NCI-H345 treated with DMSO at 0.1 percent for 48 hours (cell line): Measurements from ENCODE around the gene NUP160.
A peak's percentile ranks its signal among the peaks of the same experiment; 100 is the strongest.
"Not testable (repeated sequence)": the region's sequence is repeated elsewhere in the genome, so short reads cannot be mapped to it uniquely, and the experiment has no call there.

Experiments used
- DNase-seq: peaks from one replicate; lab custom pipeline; 2025; ENCODE audit not compliant: unreplicated experiment; lab: John Stamatoyannopoulos, UW

Gene NUP160

DNA sequence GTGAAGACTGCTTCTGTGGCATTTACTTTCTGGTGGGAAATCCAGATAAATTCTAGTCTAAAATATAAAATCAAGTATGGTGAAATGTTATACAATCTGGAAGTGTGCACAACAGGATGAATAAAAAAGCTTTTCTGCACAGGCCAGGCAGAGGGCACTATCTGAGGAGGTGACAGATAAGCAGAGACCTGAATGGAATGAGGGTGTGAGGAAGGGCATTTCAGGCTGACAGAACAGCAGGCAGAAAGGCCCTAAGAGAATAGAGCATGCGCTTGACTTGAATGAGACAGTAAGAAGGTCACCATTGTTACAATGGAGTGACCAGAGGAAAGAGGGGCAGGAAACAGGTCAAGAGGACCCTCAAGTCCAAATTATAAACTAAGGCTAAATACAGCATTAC is 47.4 kb downstream of the NUP160 start:
- DNase-seq: no peak

DNA sequence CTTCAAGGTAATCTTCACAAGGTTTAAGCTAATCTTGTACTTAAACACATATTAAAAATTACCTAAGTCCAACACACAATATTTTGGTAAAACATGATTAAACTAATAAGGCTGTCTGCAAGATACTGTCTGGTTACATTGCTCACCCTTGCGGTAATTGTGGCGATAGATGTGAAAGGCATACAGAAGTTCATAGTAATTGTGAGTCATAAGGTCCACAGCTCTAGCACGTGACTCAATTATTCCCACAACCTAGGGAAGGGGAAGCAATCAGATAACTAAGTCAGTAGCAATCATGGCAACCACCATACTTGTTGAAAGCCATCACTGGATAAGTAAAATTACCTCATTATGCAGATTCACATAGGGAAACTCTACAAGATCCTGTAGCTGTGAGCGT is 50.5 kb downstream of the NUP160 start:
- DNase-seq: no peak

DNA sequence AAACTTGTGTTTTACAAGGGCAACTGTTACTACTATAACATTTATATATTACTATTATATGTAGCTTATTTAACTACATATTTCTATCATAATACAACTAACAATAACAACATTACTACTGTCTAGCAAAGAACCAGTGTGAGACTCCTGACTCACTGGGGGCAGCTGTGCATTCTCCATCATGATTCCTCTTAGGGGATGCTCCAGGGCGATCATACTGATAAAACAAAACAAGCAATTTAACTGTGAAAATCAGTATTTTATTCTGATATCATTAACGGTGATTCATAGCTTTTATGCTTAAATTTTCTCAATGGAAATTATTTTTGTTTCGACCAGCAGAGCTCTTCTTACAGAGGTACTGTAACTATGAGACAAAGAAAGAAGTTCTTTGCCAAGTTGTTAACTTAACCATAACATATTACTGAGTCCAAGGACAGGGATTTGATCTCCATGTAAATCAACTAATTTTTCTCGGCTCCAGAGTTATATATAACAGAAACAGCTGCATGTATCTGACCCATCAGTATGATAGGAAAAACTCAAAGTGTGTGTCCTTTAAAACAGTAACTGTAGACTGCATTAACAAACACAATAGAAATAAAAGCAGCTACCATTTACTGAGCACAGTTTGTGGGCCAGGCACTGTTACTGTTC is 56.2 kb downstream of the NUP160 start:
- no peak for DNase-seq

DNA sequence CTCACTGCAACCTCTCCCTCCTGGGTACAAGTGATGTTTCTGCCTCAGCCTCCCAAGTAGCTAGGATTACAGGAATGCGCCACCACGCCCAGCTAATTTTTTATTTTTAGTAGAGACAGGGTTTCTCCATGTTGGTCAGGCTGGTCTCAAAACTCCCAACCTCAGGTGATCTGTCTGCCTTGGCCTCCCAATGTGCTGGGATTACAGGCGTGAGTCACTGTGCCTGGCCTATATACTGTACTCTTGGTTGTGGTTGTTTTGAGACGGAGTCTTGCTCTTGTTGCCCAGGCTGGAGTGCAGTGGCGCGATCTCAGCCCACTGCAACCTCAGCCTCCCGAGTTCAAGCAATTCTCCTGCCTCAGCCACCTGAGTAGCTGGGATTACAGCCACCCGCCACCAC is 58.1 kb downstream of the NUP160 start:
- DNase-seq: not testable (repeated sequence)

DNA sequence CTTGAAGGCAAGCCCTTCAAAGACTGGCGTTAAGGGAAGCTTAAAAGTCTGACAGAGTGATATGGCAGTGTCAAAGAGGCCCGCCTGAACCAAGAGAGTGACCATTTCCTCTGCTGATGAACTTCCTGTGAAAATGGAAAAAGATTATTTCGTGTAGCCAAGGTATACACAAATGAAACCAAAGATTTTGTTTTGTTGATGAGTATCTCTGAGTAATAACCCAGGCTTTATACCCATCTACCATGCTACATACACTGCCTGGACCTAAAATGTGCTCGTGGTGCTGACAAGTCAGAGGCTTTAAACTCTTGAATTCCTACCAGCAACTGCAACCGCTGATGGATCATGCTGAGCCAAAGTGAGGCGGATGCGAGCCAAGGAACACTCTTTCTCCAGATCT is 60.0 kb downstream of the NUP160 start:
- no peak for DNase-seq

DNA sequence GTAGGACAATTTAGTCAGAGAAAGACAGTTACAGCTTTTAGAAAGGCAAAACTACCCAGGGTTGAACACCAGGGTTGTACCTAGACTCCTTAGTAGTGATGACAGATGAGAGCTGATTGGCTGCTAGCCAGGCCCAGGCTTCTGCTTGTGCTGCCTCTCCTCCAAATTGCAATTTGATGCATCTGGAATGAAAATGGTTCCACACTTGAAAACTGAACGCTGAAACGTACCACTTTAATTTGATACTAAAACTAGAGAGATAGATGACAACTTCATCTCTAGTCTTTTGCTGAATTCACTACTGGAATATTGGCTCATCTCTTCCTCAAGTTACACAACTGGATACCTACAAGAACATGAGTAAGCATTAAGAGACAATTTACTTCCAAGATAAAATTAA is 61.8 kb downstream of the NUP160 start:
- no peak for DNase-seq

DNA sequence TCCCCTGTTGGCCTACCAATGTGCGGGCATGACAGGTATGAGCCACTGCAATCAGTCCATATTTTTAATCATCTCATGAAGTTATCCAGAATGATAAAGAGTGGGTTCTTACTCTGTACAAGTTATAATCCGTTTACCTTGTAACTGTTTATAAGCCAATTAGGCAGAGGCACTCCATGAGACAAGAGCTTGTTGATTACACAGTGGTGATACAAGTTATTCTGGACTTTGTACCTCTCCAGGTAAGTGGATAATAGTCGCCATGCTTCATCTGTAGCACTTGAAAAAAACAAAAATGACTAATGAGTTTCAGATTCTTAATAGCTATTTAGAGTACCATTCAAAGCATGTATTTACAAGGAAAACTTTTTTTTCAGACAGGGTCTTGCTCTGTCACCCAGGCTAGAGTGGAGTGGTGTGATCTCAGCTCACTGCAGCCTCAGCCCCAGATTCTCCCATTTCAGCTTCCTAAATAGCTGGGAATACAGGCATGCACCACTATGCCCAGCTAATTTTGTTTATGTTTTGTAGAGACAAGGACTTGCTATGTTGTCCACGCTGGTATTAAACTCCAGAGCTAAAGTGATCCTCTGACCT is 63.3 kb downstream of the NUP160 start:
- no peak for DNase-seq

DNA sequence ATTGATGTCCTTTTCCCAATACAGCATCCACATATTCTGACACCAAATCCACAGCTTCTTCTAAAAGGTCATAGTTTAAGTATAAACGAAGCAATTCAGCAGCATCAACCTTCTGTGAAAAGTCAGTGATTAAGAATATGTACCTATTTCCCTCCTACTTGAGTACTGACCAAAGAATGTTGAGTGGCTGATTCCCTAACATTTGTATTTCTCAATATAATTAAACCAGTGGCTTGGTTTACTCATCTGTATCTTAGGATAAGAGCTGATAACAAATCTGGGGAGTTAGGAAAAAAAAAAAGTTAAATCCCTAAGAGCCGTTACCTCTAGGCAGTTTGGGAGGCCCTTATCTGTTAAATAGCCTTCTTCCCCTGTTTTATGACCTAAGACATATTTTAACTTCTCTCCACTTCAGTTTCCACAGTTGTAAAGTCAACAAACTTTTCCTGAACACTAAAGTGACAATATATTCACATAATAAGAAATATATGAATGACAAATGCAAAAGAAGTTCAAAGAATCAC is 65.0 kb downstream of the NUP160 start:
- no peak for DNase-seq

DNA sequence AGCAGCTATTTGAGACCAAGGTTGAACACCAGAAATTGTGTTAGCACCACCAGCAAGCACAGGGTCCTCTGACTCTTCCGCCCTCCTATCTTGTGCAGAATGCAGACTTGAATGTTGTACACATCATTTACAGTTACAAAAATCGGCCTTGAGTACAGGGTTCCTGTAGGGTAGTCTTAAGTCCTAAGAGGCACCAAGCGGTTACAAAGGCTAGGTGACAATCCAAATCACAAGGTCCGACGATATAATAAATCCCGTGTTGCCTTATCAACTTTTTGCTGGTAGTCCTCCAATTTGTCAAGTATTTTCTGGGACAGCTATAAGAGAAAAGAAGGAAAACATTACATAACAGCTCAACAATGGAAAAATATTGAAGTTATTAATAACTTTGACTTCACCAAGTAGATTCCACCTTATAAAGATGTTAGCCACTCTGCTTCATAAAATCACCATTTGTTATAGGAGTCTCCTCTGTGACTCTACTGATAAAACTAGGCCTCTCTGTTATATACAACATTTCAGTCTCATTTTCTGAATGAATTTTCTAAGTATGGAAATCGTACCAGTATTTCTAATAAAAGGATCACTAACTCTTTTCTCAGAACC is 69.2 kb downstream of the NUP160 start:
- no peak for DNase-seq

DNA sequence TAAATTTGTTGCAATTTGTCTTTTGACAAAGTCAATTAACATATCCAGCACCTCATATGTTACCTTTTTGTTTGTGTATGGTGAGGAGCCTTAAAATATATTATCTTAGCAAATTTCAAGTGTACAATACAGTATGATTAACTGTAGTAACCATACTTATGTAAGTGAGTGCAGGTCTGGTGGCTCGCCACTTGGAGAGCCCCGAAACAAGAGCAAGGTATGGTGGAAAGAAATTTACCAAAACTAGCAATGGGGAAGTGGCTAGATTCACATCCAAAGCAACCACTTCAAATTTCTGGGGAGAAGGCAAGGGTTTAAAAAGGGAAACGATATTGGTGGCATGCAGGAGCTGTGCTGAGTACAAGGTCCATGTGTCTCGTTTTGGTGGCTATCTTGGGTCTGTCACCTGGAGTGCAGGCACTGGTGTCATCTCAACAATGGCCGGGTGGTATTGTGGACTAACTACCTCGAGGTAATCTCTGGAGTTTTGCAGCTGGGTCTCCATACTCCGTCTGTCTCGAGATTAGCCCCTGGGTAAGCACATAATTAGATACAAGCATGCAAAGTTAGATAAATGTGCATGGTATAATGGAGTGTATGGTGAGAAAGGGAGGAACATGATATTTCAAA is 72.8 kb downstream of the NUP160 start:
- DNase-seq: no peak

DNA sequence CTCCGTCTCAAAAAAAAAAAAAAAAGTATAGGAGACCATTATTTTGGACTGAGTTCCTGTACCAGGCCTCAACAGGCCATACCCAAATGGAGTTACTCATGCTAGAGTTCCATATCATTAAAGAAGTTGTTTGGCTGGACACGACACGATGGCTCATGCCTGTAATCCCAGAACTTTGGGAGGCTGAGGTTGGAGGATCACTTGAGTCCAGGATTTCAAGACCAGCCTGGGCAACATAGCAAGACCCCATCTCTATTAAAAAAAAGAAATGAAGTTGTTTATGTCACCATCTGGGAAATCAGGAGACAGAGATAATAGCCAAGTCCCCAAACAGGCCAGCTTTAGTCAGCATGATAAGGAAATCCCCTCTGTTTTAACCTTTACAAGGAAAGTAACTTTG is 74.3 kb downstream of the NUP160 start:
- no peak for DNase-seq

DNA sequence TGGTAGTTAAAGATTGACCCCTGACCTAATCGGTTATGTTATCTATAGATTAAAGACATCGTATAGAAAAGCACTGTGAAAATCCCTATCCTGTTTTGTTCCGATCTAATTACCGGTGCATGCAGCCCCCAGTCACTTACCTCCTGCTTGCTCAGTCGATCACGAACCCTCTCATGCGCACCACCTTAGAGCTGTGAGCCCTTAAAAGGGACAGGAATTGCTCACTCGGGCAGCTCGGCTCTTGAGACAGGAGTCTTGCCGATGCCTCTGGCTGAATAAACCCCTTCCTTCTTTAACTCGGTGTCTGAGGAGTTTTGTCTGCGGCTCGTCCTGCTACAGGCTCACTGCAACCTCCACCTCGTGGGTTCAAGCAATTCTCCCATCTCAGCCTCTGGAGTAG is 78.6 kb downstream of the NUP160 start:
- not testable (repeated sequence) for DNase-seq

DNA sequence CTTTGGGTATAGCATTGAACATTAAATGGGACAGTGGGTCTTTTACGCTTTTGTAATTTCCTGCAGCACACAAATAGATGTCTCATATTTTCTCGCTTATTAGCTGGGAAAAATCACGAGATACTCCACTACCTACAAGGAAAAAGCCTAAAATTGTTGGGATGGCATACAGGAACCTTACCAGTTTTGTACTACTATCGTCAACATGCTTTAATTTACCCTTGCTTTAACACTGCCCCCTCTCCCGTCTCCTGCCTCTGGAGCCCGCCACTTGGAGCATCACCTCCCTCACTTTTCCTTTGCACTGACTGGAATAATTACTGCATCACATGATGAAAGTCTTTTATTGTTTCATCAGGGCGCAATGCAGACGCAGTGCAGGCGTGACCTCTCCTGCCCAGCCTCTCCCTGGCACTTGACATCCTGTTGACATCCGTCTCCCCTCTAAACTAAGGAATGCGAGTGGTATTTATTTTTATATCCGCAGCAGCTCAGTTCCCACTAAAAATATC is 80.0 kb downstream of the NUP160 start:
- peak; percentile 71 for DNase-seq

DNA sequence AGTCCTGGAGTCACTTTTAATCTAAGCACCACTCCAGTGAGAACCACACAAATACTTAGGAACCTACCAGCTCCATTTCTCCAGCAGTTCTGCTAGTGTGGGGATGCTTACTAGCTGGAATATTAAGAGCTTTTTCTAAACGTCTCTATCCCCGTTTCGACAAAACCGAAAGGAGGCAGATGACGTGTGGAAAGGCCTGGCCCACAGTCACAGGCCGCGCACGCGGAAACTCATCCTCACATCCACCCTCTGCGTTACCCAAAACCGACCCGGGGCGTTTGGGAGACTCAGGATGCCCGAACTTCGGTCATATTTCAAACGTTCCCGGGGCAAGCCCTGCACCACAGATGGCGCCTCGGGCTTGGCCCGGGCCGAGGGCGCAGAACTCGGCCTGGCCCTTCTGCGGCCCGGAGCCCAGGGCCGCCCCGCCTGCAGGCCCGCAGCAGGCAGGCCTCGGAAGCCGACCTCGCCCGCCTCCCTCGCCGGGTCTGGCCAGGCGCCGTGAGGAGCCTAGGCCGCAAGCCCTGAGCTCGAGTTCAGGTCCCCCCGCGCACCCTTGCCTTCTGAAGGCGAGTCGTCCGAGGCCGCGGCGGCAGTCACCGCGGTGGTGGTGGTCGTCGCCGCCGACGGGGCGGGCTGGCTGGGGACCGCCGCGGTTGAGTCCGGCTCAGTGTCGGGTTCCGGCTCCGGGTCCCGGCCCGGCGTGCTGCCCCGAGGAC is 81.5 kb downstream of the NUP160 start:
- DNase-seq: no peak

DNA sequence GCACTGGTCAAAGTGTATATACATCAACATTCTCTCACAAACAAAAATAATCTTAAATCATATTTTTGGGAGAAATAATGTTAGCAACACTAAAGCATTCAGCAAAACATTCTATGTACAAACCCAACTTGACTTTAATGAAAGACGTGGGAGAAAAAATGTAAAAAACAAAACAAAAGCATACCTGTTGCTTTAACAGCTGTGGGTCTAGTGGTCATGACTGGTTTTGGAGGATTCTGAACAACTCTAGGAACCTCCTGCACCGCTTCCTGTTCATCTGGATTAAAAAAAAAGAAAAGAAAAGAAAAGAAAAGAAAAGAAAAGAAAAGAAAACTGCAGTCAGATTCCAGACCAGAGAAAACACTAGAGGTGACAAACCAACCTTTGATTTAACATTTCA is 83.1 kb downstream of the NUP160 start:
- no peak for DNase-seq

DNA sequence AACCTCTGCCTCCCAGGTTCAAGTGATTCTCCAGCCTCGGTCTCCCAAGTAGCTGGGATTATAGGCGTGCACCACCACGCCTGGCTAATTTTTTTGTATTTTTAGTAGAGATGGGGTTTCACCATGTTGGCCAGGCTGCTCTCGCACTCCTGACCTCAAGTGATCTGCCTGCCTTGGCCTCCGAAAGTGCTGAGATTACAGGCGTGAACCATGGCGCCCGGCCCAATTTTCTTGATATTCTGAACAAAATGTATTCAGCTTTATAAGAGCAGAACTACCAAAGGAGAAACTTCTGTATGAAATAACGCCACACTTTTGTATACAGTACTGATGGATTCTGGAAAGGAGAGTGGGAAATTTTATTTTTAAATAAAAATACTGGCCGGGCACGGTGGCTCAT is 88.9 kb downstream of the NUP160 start:
- DNase-seq: not testable (repeated sequence)

DNA sequence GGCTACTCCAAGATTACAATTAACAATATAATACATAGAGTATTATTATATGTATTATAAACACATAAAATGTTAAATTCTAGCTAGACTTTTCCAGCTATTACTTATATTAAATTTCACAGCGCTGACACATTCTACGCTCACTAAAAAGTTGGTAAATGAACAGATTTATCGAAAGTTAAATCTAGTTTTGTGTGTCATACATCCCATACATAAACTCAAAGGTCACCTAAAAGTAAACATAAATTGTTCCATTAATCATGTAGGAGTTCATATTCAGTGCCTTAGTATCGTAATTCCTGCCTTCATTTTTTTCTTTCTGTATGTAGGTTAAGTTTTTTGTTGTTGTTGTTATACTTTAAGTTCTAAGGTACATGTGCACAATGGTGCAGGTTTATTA is 91.9 kb downstream of the NUP160 start:
- no peak for DNase-seq

DNA sequence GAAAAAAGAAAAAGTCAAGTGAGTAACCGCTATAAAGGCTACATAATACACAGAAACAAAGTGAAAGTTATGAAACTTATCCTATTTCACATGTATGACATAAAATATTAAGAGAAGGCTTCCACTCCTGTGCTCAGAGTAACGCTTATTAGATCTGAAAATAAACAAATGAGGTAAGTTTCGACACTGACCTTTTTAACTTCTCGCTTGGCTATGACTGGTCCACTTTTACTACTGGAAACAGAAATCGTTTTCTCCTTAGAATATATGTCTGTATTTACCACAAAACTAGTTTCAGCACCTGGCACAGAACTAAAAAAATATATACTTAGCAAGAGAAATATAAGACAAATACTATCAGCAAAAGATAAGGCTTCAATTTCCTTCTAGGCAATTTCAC is 97.4 kb downstream of the NUP160 start:
- DNase-seq: no peak

DNA sequence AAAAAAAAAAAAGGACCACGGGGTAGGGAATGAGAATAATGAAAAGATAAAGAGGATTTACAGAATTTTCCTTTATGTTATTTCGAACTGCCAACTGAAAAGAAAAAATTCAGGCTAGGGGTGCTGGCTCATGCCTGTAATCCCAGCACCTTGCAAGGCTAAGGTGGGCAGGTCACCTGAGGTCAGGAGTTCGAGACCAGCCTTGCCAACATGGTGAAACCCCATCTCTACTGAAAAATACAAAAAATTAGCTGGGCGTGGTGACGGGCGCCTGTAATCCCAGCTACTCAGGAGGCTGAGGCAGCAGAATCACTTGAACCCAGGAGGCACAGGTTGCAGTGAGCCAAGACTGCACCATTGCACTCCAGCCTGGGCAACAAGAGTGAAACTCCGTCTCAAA is 105.7 kb downstream of the NUP160 start:
- not testable (repeated sequence) for DNase-seq

DNA sequence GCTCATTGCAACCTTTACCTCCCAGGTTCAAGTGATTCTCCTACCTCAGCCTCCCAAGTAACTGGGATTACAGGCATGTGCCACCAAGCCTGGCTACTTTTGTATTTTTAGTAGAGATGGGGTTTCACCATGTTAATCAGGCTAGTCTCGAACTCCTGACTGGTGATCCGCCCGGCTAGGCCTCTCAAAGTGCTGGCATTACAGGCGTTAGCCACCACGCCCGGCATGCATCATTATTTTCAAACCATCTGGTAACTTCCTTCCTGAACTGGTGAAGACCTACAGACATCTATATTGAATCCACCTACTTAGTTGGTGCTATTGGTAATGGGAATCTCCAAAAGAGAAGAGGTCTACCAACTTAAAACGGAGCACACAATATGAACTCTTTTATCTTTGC is 110.3 kb downstream of the NUP160 start:
- not testable (repeated sequence) for DNase-seq

DNA sequence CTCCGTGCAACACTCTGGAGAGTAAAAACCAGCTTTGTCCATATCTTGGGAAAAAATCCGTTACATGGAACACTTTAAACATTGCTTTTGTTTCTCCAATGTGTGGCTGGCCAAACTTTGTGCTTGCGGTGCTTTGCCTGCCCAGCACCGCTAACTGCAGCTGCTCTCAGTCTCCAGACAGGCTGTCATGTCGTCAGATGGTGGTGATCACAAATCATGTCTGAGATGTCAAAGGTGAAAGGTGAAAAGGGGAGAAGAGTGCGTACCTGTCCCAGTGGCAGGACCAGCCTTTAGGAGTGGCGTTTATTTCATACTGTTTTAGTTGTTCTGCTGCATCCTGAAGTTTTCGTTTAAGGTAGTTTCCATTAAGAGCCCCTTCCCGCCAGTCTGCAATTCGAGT is 115.9 kb downstream of the NUP160 start:
- no peak for DNase-seq
